ENCODE data around the gene FCRL6.

GRCh38 chr1:159823406-159823805 is 21.2 kb downstream of the FCRL6 start:
- TF ChIP-seq CTCF (IDR thresholded peaks at IDR 0.05; ENCODE audit: insufficient read depth, low read length, poor library complexity, severe bottlenecking) = no peak
- no peak for TF ChIP-seq EZH2phosphoT487 (conservative IDR thresholded peaks at IDR 0.05; ENCODE audit: low read length)
